HEK293 (cell line): ENCODE measurements around the gene NUMB.
A peak's percentile ranks its signal among the peaks of the same experiment; 100 is the strongest.

Experiments
- CTCF ChIA-PET: fragments of 350-600 bp; formaldehyde crosslinking; extraction: SDS; loops from one replicate; lab custom pipeline; 2021; ENCODE audit warnings: antibody characterized with exemption; lab: Yijun Ruan, JAX
- POLR2A ChIA-PET: fragments of 300-600 bp; formaldehyde crosslinking; extraction: SDS; loops from one replicate; lab custom pipeline; 2020; ENCODE audit warnings: antibody characterized with exemption, inconsistent platforms; lab: Yijun Ruan, JAX
- H3K27ac ChIP-seq: fragments of 200-500 bp; sonication (Bioruptor generic); 2 replicates; pipeline ENCODE4 v1.5.1; 2014; ENCODE audit warnings: low read depth, low read length, control low read depth, inconsistent platforms; ENCODE audit errors: extremely low read depth
- H3K36me3 ChIP-seq, 2 experiments: fragments of 200-500 bp in 1 of 2; sonication (Bioruptor generic) in 1 of 2; 1 replicate in 1 of 2; 2 replicates in 1 of 2; pipeline ENCODE4 v1.5.1; 2014 to 2017; ENCODE audit warnings: inconsistent platforms in 2 of 2, low read length in 2 of 2; ENCODE audit not compliant: control insufficient read depth in 2 of 2, insufficient read depth in 1 of 2
- H3K4me1 ChIP-seq: fragments of 200-500 bp; sonication (Bioruptor generic); 2 replicates; pipeline ENCODE4 v1.5.1; 2014; ENCODE audit warnings: mild to moderate bottlenecking, low read length, inconsistent platforms; ENCODE audit not compliant: control insufficient read depth, insufficient read depth
- H3K4me3 ChIP-seq: 2 replicates; pipeline ENCODE4 v1.5.1; 2011; ENCODE audit warnings: low read depth, mild to moderate bottlenecking, control low read depth, low read length, moderate library complexity
- H3K9me3 ChIP-seq: fragments of 200-500 bp; sonication (Bioruptor generic); 2 replicates; pipeline ENCODE4 v1.5.1; 2014; ENCODE audit warnings: low read depth, low read length, inconsistent platforms; ENCODE audit not compliant: control insufficient read depth, insufficient read depth
- GLIS2 ChIP-seq: fragments of 450-650 bp; formaldehyde crosslinking; IDR thresholded peaks from 2 replicates; pipeline ENCODE4 v1.5.1; 2016; ENCODE audit warnings: missing biosample characterization, missing genetic modification characterization
- KLF8 ChIP-seq: fragments of 450-650 bp; formaldehyde crosslinking; IDR thresholded peaks from 2 replicates; pipeline ENCODE4 v1.5.1; 2016; ENCODE audit warnings: missing biosample characterization, missing genetic modification characterization
- ZBTB26 ChIP-seq: fragments of 450-650 bp; formaldehyde crosslinking; optimal IDR thresholded peaks from 2 replicates; pipeline ENCODE3; 2016; ENCODE audit warnings: missing biosample characterization, mild to moderate bottlenecking, missing genetic modification characterization
- ZBTB6 ChIP-seq: fragments of 450-650 bp; formaldehyde crosslinking; IDR thresholded peaks from 2 replicates; pipeline ENCODE4 v1.5.1; 2017; ENCODE audit warnings: missing biosample characterization, missing genetic modification characterization
- ZNF121 ChIP-seq: fragments of 450-650 bp; formaldehyde crosslinking; IDR thresholded peaks from 2 replicates; pipeline ENCODE4 v1.5.1; 2016; ENCODE audit warnings: missing biosample characterization, missing genetic modification characterization
- ZNF19 ChIP-seq: fragments of 450-650 bp; formaldehyde crosslinking; IDR thresholded peaks from 2 replicates; pipeline ENCODE4; 2016; ENCODE audit warnings: missing biosample characterization, missing genetic modification characterization, low read depth
- ZNF391 ChIP-seq: fragments of 450-650 bp; formaldehyde crosslinking; IDR thresholded peaks from 2 replicates; pipeline ENCODE4 v1.5.1; 2016; ENCODE audit warnings: low read depth, missing biosample characterization, missing genetic modification characterization, borderline replicate concordance
- ZNF433 ChIP-seq: fragments of 450-650 bp; formaldehyde crosslinking; IDR thresholded peaks from 2 replicates; pipeline ENCODE4 v1.5.1; 2016; ENCODE audit warnings: missing biosample characterization, missing genetic modification characterization, low read depth
- ZNF629 ChIP-seq: fragments of 450-650 bp; formaldehyde crosslinking; IDR thresholded peaks from 2 replicates; pipeline ENCODE4 v1.5.1; 2017; ENCODE audit warnings: missing biosample characterization, missing genetic modification characterization
- ZNF670 ChIP-seq: fragments of 450-650 bp; formaldehyde crosslinking; IDR thresholded peaks from 2 replicates; pipeline ENCODE4 v1.5.1; 2016; ENCODE audit warnings: missing biosample characterization, missing genetic modification characterization, low read depth
- ZNF707 ChIP-seq: fragments of 450-650 bp; formaldehyde crosslinking; IDR thresholded peaks from 2 replicates; pipeline ENCODE4 v1.5.1; 2016; ENCODE audit warnings: missing biosample characterization, missing genetic modification characterization
- ZNF837 ChIP-seq: fragments of 450-650 bp; formaldehyde crosslinking; IDR thresholded peaks from 2 replicates; pipeline ENCODE4 v1.5.1; 2016; ENCODE audit warnings: missing biosample characterization, missing genetic modification characterization
- TF ChIP-seq, protein P1 (sequence below): fragments of 450-650 bp; formaldehyde crosslinking; IDR thresholded peaks from 2 replicates; pipeline ENCODE4 v1.5.1; 2016; ENCODE audit warnings: missing biosample characterization, missing genetic modification characterization
- TF ChIP-seq, protein P2 (sequence below): fragments of 450-650 bp; formaldehyde crosslinking; IDR thresholded peaks from 2 replicates; pipeline ENCODE4 v1.5.1; 2016; ENCODE audit warnings: missing biosample characterization, missing genetic modification characterization
- TF ChIP-seq, protein P3 (sequence below): fragments of 450-650 bp; formaldehyde crosslinking; conservative IDR thresholded peaks from 2 replicates; pipeline ENCODE4 v1.5.1; 2016; ENCODE audit warnings: low read depth, missing biosample characterization, missing genetic modification characterization

NUMB gene

GRCh38 chr14:73234586-73235394, 223.6 kb downstream of the NUMB start:
- POLR2A ChIA-PET = no interaction called here

GRCh38 chr14:73234029-73234428, 224.3 kb downstream of the NUMB start:
- Histone ChIP-seq H3K9me3 (no peaks in the 10 kb centered on the region), H3K4me3 (no peak overlapping the region), H3K27ac (no peak overlapping the region), H3K36me3 (no peaks in the 10 kb centered on the region), H3K4me1 (peaks cover 12% of the 10 kb centered on the region)
- ChIA-PET POLR2A (no interaction called here), CTCF (no interaction called here)
- no peak for TF ChIP-seq GLIS2 (tag by site-specific recombination)
- TF ChIP-seq, protein P1, sequence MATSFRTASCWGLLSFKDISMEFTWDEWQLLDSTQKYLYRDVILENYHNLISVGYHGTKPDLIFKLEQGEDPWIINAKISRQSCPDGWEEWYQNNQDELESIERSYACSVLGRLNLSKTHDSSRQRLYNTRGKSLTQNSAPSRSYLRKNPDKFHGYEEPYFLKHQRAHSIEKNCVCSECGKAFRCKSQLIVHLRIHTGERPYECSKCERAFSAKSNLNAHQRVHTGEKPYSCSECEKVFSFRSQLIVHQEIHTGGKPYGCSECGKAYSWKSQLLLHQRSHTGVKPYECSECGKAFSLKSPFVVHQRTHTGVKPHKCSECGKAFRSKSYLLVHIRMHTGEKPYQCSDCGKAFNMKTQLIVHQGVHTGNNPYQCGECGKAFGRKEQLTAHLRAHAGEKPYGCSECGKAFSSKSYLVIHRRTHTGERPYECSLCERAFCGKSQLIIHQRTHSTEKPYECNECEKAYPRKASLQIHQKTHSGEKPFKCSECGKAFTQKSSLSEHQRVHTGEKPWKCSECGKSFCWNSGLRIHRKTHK = no peak
- no peak for TF ChIP-seq ZBTB26 (tag by site-specific recombination)
- TF ChIP-seq ZNF391 = no peak
- TF ChIP-seq, protein P2, sequence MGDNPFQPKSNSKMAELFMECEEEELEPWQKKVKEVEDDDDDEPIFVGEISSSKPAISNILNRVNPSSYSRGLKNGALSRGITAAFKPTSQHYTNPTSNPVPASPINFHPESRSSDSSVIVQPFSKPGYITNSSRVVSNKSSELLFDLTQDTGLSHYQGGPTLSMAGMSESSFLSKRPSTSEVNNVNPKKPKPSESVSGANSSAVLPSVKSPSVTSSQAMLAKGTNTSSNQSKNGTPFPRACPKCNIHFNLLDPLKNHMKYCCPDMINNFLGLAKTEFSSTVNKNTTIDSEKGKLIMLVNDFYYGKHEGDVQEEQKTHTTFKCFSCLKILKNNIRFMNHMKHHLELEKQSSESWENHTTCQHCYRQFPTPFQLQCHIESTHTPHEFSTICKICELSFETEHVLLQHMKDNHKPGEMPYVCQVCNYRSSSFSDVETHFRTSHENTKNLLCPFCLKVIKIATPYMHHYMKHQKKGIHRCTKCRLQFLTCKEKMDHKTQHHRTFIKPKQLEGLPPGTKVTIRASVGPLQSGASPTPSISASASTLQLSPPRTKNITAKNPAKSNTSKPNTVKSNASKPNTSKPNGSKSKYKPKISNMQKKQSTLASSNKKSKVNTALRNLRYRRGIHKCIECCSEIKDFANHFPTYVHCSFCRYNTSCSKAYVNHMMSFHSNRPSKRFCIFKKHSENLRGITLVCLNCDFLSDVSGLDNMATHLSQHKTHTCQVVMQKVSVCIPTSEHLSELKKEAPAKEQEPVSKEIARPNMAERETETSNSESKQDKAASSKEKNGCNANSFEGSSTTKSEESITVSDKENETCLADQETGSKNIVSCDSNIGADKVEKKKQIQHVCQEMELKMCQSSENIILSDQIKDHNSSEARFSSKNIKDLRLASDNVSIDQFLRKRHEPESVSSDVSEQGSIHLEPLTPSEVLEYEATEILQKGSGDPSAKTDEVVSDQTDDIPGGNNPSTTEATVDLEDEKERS (tag by site-specific recombination) = no peak
- TF ChIP-seq ZNF670 (tag by site-specific recombination) = no peak
- no peak for TF ChIP-seq ZNF707 (tag by site-specific recombination)
- TF ChIP-seq ZBTB6 (tag by site-specific recombination) = no peak
- TF ChIP-seq ZNF19 (tag by site-specific recombination) = no peak
- no peak for TF ChIP-seq KLF8 (tag by site-specific recombination)
- TF ChIP-seq ZNF629 = no peak
- TF ChIP-seq, protein P3, sequence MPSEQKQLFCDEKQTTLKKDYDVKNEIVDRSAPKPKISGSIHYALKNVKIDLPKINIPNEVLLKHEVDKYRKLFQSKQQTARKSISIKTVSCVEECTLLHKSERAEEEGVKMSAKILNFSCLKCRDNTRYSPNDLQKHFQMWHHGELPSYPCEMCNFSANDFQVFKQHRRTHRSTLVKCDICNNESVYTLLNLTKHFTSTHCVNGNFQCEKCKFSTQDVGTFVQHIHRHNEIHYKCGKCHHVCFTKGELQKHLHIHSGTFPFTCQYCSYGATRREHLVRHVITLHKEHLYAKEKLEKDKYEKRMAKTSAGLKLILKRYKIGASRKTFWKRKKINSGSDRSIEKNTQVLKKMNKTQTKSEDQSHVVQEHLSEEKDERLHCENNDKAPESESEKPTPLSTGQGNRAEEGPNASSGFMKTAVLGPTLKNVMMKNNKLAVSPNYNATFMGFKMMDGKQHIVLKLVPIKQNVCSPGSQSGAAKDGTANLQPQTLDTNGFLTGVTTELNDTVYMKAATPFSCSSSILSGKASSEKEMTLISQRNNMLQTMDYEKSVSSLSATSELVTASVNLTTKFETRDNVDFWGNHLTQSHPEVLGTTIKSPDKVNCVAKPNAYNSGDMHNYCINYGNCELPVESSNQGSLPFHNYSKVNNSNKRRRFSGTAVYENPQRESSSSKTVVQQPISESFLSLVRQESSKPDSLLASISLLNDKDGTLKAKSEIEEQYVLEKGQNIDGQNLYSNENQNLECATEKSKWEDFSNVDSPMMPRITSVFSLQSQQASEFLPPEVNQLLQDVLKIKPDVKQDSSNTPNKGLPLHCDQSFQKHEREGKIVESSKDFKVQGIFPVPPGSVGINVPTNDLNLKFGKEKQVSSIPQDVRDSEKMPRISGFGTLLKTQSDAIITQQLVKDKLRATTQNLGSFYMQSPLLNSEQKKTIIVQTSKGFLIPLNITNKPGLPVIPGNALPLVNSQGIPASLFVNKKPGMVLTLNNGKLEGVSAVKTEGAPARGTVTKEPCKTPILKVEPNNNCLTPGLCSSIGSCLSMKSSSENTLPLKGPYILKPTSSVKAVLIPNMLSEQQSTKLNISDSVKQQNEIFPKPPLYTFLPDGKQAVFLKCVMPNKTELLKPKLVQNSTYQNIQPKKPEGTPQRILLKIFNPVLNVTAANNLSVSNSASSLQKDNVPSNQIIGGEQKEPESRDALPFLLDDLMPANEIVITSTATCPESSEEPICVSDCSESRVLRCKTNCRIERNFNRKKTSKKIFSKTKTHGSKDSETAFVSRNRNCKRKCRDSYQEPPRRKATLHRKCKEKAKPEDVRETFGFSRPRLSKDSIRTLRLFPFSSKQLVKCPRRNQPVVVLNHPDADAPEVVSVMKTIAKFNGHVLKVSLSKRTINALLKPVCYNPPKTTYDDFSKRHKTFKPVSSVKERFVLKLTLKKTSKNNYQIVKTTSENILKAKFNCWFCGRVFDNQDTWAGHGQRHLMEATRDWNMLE (tag by site-specific recombination) = no peak
- TF ChIP-seq ZNF433 (tag by site-specific recombination) = no peak
- no peak for TF ChIP-seq ZNF837 (tag by site-specific recombination)

More at GRCh38 chr14:73234586-73235394, 223.6 kb downstream of the NUMB start:
- H3K4me3 ChIP-seq = no peak overlapping the region
- TF ChIP-seq ZNF121 (tag by site-specific recombination) = peak; percentile 53; the same call in 1 of the 2 replicates
- TF ChIP-seq, protein P2 (tag by site-specific recombination) = no peak
- TF ChIP-seq, all 188 proteins: peak for 1
- H3K27ac ChIP-seq = no peak overlapping the region
- no peaks in the 10 kb centered on the region for H3K36me3 ChIP-seq
- CTCF ChIA-PET = interaction anchor here (0.5 kb wide), 1 partner anchor 32 kb away, joined by 3 read pairs; no protein-coding TSS in a partner anchor
- peaks cover 13% of the 10 kb centered on the region for H3K4me1 ChIP-seq
- H3K9me3 ChIP-seq = no peaks in the 10 kb centered on the region
